ENCODE data around the gene INPP4A. TPM values are rescaled to one million over a fixed set of nuclear protein-coding genes. Genes with fewer than 3 reads are reported as not detected.

The INPP4A gene
- polyA plus RNA-seq, 1 of the 3 experiments (the other 2 are of a cell fraction): 15.0 TPM

GRCh38 chr2:98561902-98562695, 117.4 kb downstream of the INPP4A start (continued):
- TF ChIP-seq REST (IDR thresholded peaks at IDR 0.05; ENCODE audit: low read depth, low read length) (no peak), TAF1 (IDR thresholded peaks at IDR 0.05; ENCODE audit: borderline replicate concordance, low read depth, low read length) (no peak), CHD2 (IDR thresholded peaks at IDR 0.05; ENCODE audit: low read length, partially characterized antibody) (no peak), NRF1 (IDR thresholded peaks at IDR 0.05; ENCODE audit: low read depth, low read length) (no peak), FOXM1 (IDR thresholded peaks at IDR 0.05; ENCODE audit: low read depth) (no peak), SMC3 (IDR thresholded peaks at IDR 0.05; ENCODE audit: low read depth, low read length) (no peak), YY1 (IDR thresholded peaks at IDR 0.05; ENCODE audit: low read depth) (no peak)

- Histone ChIP-seq H3K4me1 (ENCODE audit: control insufficient read depth in 1 of 2, insufficient read depth in 2 of 2, low read depth in 1 of 2, low read length in 1 of 2) (peaks cover 0 to 9% of the 10 kb centered on the region in 2 experiments; a peak in 1 of 4 replicates), H3K4me3 (ENCODE audit: low read depth in 2 of 2, low read length in 1 of 2) (no peak overlapping the region), H3K27me3 (ENCODE audit: insufficient read depth) (no peaks in the 10 kb centered on the region), H3K9me3 (no peaks in the 10 kb centered on the region), H3K36me3 (replicated peaks in 1 of 2; ENCODE audit: control insufficient read depth in 1 of 2, insufficient read depth in 2 of 2, low read length in 1 of 2) (peaks cover 8 to 42% of the 10 kb centered on the region in 2 experiments), H2AFZ (ENCODE audit: low read depth) (no peak overlapping the region), H3K4me2 (no peak overlapping the region), H3K27ac (ENCODE audit: low read depth in 2 of 2, low read length in 1 of 2) (no peak overlapping the region), H3K79me2 (ENCODE audit: insufficient read depth) (no peaks in the 10 kb centered on the region), H3K9me2 (no peaks in the 10 kb centered on the region), H3K9ac (no peak overlapping the region), H3F3A (replicated peaks; ENCODE audit: insufficient read depth) (peaks cover 8% of the 10 kb centered on the region), H4K20me1 (ENCODE audit: insufficient read depth) (no peaks in the 10 kb centered on the region)
- ChIA-PET POLR2A (no interaction called here), CTCF (no interaction called here)
- DNase-seq: no peak
- 94% methylated on average over 3 of the region's 13 CpGs for WGBS (ENCODE audit: low lambda C conversion rate)
- TF ChIP-seq NRF1 (IDR thresholded peaks at IDR 0.05; ENCODE audit: low read depth, low read length) (no peak), SIN3A (IDR thresholded peaks at IDR 0.05; ENCODE audit: borderline replicate concordance, low read depth, low read length) (no peak), CHD2 (IDR thresholded peaks at IDR 0.05; ENCODE audit: low read length, partially characterized antibody) (no peak), RAD21 (IDR thresholded peaks at IDR 0.05; ENCODE audit: low read length) (no peak), RCOR1 (IDR thresholded peaks at IDR 0.05; ENCODE audit: low read length) (no peak), POLR2AphosphoS5 (IDR thresholded peaks at IDR 0.05; ENCODE audit: low read depth, low read length) (no peak), SMC3 (IDR thresholded peaks at IDR 0.05; ENCODE audit: low read depth, low read length) (no peak), USF1 (IDR thresholded peaks at IDR 0.05; ENCODE audit: borderline replicate concordance, low read depth) (no peak), MAX (IDR thresholded peaks at IDR 0.05; ENCODE audit: low read depth) (no peak), EP300 (IDR thresholded peaks at IDR 0.05; ENCODE audit: borderline replicate concordance in 1 of 2, low read depth in 1 of 2, low read length in 1 of 2) (no peak), TCF12 (IDR thresholded peaks at IDR 0.05) (no peak), MXI1 (IDR thresholded peaks at IDR 0.05; ENCODE audit: low read depth, low read length) (no peak), TEAD4 (IDR thresholded peaks at IDR 0.05; ENCODE audit: borderline replicate concordance, insufficient read depth) (no peak), RXRA (IDR thresholded peaks at IDR 0.05; ENCODE audit: borderline replicate concordance, low read depth) (no peak), TAF1 (IDR thresholded peaks at IDR 0.05; ENCODE audit: borderline replicate concordance, low read depth, low read length) (no peak), RFX5 (IDR thresholded peaks at IDR 0.05; ENCODE audit: low read length) (no peak), JUND (IDR thresholded peaks at IDR 0.05) (no peak)
Measured at GRCh38 chr2:98563394-98563793, 118.7 kb downstream of the INPP4A start.

Data from SK-N-SH (cell line).